ENCODE measurements around the gene F2.

The F2 gene

DNA sequence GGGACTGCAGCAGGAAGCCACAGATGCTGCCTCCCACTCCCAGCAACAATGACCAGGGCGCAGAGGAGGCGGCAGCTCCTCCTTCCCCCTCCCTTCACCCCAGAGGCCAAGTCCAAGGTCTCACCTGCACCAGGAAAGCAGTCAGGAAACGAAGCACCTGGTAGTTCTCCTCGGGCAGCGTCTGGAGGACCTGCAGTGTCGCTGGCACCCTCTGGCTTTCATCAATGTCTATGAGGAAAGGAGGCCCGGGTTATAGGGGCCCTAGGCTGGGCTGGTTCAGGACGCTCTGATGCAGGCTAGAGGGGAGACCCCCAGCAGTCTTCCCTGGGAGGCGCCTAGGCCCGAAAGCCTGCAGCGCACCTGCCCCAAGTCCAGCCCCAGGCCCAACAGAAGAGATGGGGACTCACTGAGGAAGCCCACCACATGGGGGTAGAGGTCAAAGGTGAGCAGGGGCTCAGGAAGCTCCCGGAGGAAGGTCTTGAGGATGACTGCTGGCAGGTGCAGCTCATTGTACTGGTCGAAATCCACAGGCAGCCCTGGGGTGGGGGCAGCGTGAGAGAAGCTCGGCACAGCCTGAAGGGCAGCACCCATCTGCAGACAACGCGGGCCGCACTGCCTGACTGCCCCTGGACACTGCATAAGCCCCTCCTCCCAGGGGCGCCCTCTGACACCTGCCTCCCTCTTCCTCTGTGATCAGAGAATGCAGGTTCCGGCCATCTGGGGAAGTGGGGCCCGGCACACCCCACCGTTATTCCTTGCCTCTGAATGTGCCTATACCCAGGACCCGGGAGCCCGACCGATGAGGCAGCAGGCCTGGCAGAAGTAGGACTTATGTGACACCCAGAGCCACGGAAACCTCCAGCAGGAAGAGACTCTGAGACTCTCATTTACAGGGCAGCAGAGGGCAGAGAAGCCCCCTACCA, 39.5 kb upstream of the F2 start:
- no peaks in the 10 kb centered on the region for H3K9me2 ChIP-seq (replicated peaks; ENCODE audit: low read depth, low read length)
- H3K9me3 ChIP-seq (ENCODE audit: insufficient read depth, low read depth, low read length): no peaks in the 10 kb centered on the region
- no peak overlapping the region for H2AFZ ChIP-seq (ENCODE audit: low read length)
- no peak overlapping the region for H3K4me3 ChIP-seq (ENCODE audit: low read length, poor library complexity, severe bottlenecking)
- H3K4me1 ChIP-seq (ENCODE audit: insufficient read depth, low read length, poor library complexity, severe bottlenecking): peaks cover 27% of the 10 kb centered on the region
- peaks cover 12% of the 10 kb centered on the region; the same call in 1 of the 2 replicates for H3F3A ChIP-seq (ENCODE audit: low read depth)
- no peak overlapping the region for H3K4me2 ChIP-seq (ENCODE audit: low read depth, low read length, poor library complexity, severe bottlenecking)
- no peak overlapping the region for H3K9ac ChIP-seq (ENCODE audit: low read depth, low read length, poor library complexity, severe bottlenecking)
- no peaks in the 10 kb centered on the region for H3K79me2 ChIP-seq (ENCODE audit: insufficient read depth, low read length)
- H3K27me3 ChIP-seq (ENCODE audit: insufficient read depth, low read length, poor library complexity, severe bottlenecking): no peaks in the 10 kb centered on the region
- no peak for TF ChIP-seq EZH2phosphoT487 (IDR thresholded peaks at IDR 0.05; ENCODE audit: borderline replicate concordance)
- TF ChIP-seq, protein P1, sequence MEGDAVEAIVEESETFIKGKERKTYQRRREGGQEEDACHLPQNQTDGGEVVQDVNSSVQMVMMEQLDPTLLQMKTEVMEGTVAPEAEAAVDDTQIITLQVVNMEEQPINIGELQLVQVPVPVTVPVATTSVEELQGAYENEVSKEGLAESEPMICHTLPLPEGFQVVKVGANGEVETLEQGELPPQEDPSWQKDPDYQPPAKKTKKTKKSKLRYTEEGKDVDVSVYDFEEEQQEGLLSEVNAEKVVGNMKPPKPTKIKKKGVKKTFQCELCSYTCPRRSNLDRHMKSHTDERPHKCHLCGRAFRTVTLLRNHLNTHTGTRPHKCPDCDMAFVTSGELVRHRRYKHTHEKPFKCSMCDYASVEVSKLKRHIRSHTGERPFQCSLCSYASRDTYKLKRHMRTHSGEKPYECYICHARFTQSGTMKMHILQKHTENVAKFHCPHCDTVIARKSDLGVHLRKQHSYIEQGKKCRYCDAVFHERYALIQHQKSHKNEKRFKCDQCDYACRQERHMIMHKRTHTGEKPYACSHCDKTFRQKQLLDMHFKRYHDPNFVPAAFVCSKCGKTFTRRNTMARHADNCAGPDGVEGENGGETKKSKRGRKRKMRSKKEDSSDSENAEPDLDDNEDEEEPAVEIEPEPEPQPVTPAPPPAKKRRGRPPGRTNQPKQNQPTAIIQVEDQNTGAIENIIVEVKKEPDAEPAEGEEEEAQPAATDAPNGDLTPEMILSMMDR (conservative IDR thresholded peaks at IDR 0.05; ENCODE audit: low read length): no peak
- peaks cover 58% of the 10 kb centered on the region; the same call in 1 of the 2 replicates for H3K36me3 ChIP-seq (ENCODE audit: insufficient read depth, low read length)
- H4K20me1 ChIP-seq (ENCODE audit: insufficient read depth, low read length, poor library complexity, severe bottlenecking): no peaks in the 10 kb centered on the region

DNA sequence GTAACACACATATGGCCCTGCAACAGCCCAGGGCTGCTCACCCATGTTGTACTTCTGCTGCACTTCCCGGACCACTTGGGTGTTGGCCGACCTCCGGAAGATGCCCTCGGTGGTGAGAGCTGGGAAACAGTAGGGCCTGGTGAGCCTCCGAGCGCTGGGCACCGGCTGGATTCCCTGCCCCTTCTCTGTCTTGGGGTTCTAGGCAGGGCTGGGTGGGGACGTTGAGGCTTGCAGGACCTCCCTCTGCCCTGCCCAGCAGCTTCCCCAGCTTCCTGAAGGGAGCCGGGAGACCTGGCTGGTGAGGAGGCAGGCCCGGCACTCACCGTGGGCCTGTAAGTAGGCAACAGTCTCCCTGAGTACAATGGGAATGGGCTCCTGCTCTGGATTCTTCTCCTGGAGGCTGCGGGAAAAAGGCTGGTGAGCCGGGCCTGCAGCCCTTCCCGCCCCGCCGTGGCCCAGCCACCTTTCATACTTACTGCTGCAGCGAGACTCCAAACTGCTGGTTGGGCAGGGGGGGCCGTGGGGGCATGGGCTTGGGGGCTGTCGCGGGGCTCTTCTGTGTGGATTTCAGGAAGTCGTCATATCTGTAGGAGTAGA, 38.8 kb upstream of the F2 start:
- Histone ChIP-seq H3K27me3 (ENCODE audit: insufficient read depth, low read length, poor library complexity, severe bottlenecking) (no peaks in the 10 kb centered on the region), H3K36me3 (ENCODE audit: insufficient read depth, low read length) (peaks cover 58% of the 10 kb centered on the region; the same call in 1 of the 2 replicates), H3K4me2 (ENCODE audit: low read depth, low read length, poor library complexity, severe bottlenecking) (no peak overlapping the region), H3K4me1 (ENCODE audit: insufficient read depth, low read length, poor library complexity, severe bottlenecking) (peaks cover 20% of the 10 kb centered on the region), H3K9ac (ENCODE audit: low read depth, low read length, poor library complexity, severe bottlenecking) (no peak overlapping the region), H2AFZ (ENCODE audit: low read length) (no peak overlapping the region), H4K20me1 (ENCODE audit: insufficient read depth, low read length, poor library complexity, severe bottlenecking) (no peaks in the 10 kb centered on the region), H3K79me2 (ENCODE audit: insufficient read depth, low read length) (no peaks in the 10 kb centered on the region), H3F3A (ENCODE audit: low read depth) (peaks cover 5% of the 10 kb centered on the region; the same call in 1 of the 2 replicates), H3K9me2 (replicated peaks; ENCODE audit: low read depth, low read length) (no peaks in the 10 kb centered on the region), H3K4me3 (ENCODE audit: low read length, poor library complexity, severe bottlenecking) (no peak overlapping the region), H3K9me3 (ENCODE audit: insufficient read depth, low read depth, low read length) (no peaks in the 10 kb centered on the region)
- no peak for TF ChIP-seq EZH2phosphoT487 (IDR thresholded peaks at IDR 0.05; ENCODE audit: borderline replicate concordance)
- TF ChIP-seq, protein P1 (conservative IDR thresholded peaks at IDR 0.05; ENCODE audit: low read length): no peak

DNA sequence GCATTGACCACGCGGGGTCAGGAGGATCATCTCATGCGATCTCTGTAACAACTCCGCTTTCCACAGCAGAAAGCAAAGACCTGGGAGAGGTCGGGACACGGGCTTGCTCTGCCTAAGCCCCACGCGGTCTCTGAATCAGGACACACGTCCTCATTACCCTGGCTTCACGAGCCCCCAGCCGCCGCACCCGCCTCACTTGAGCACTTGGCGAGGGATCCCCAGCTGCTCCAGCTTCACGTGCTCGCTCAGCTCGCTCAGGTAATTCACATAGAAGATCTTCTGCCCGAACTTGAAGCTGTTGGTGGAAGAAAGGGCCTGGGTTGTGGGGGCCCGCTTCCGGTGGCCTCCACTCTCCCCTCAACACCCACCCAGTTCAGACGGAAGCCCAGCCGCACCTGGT, 38.2 kb upstream of the F2 start:
- Histone ChIP-seq H3K9ac (ENCODE audit: low read depth, low read length, poor library complexity, severe bottlenecking) (no peak overlapping the region), H3K4me1 (ENCODE audit: insufficient read depth, low read length, poor library complexity, severe bottlenecking) (peaks cover 15% of the 10 kb centered on the region), H3K4me3 (ENCODE audit: low read length, poor library complexity, severe bottlenecking) (no peak overlapping the region), H3K9me3 (ENCODE audit: insufficient read depth, low read depth, low read length) (no peaks in the 10 kb centered on the region), H3K9me2 (replicated peaks; ENCODE audit: low read depth, low read length) (no peaks in the 10 kb centered on the region), H3K27me3 (ENCODE audit: insufficient read depth, low read length, poor library complexity, severe bottlenecking) (no peaks in the 10 kb centered on the region), H3F3A (ENCODE audit: low read depth) (peaks cover 1% of the 10 kb centered on the region; the same call in 1 of the 2 replicates), H4K20me1 (ENCODE audit: insufficient read depth, low read length, poor library complexity, severe bottlenecking) (no peaks in the 10 kb centered on the region), H2AFZ (ENCODE audit: low read length) (no peak overlapping the region), H3K79me2 (ENCODE audit: insufficient read depth, low read length) (no peaks in the 10 kb centered on the region), H3K4me2 (ENCODE audit: low read depth, low read length, poor library complexity, severe bottlenecking) (no peak overlapping the region), H3K36me3 (ENCODE audit: insufficient read depth, low read length) (peaks cover 58% of the 10 kb centered on the region; the same call in 1 of the 2 replicates)
- TF ChIP-seq, protein P1 (conservative IDR thresholded peaks at IDR 0.05; ENCODE audit: low read length): no peak
- no peak for TF ChIP-seq EZH2phosphoT487 (IDR thresholded peaks at IDR 0.05; ENCODE audit: borderline replicate concordance)

All from Loucy (cell line).